ENCODE results near the gene ARHGEF10L. TPM values are rescaled to one million over a fixed set of nuclear protein-coding genes. Genes with fewer than 3 reads are reported as not detected.

The ARHGEF10L gene
- total RNA-seq, 5 donors from 2014 or later (not counting 1 experiment from before 2014, with no cell fraction given) = 0.12 to 0.30 (median 0.22) TPM; not detected in 2

GRCh38 chr1:17731460-17731859, 192.0 kb downstream of the ARHGEF10L start:
- no peak for DNase-seq
- POLR2A ChIA-PET = no interaction called here
- Mint-ChIP-seq H3K4me1 (no peaks in the 10 kb centered on the region), H3K9me3 (peaks cover 0 to 4% (median 0%) of the 10 kb centered on the region in 3 donors), H3K27me3 (peaks cover 3% of the 10 kb centered on the region in 2 donors), H3K4me3 (no peak overlapping the region), H3K36me3 (no peaks in the 10 kb centered on the region), H3K27ac (no peak overlapping the region)
- H3K4me1 ChIP-seq (ENCODE audit: control insufficient read depth in 1 of 2, extremely low read depth in 1 of 2, insufficient read depth in 2 of 2, low read length in 2 of 2) = no peaks in the 10 kb centered on the region
- no peak for ATAC-seq (replicated peaks in 1 of 4)
- no peak overlapping the region for H3K27ac ChIP-seq (ENCODE audit: low read length)
- peaks cover 0 to 26% of the 10 kb centered on the region in 2 experiments for H3K27me3 ChIP-seq (replicated peaks in 1 of 2; ENCODE audit: control insufficient read depth in 2 of 2, extremely low read depth in 1 of 2, insufficient read depth in 2 of 2, low read length in 1 of 2)
- no peaks in the 10 kb centered on the region for H3K9me3 ChIP-seq
- WGBS (ENCODE audit: insufficient coverage) = 95% methylated on average over 3 of the region's 5 CpGs
- CTCF ChIA-PET = no interaction called here
- H3K4me3 ChIP-seq (ENCODE audit: control insufficient read depth in 1 of 2, extremely low read depth in 1 of 2, low read length in 1 of 2) = no peak overlapping the region
- no peaks in the 10 kb centered on the region for H3K36me3 ChIP-seq (ENCODE audit: control insufficient read depth in 2 of 2, extremely low read depth in 1 of 2, insufficient read depth in 1 of 2, low read length in 1 of 2)

GRCh38 chr1:17732475-17732874, 193.0 kb downstream of the ARHGEF10L start:
- ATAC-seq (replicated peaks in 1 of 4) (no peak), DNase-seq (no peak)
- H3K36me3 ChIP-seq (ENCODE audit: control insufficient read depth in 2 of 2, extremely low read depth in 1 of 2, insufficient read depth in 1 of 2, low read length in 1 of 2) = no peaks in the 10 kb centered on the region
- peaks cover 3% of the 10 kb centered on the region in 2 donors for H3K27me3 Mint-ChIP-seq
- H3K4me1 ChIP-seq (ENCODE audit: control insufficient read depth in 1 of 2, extremely low read depth in 1 of 2, insufficient read depth in 2 of 2, low read length in 2 of 2) = no peaks in the 10 kb centered on the region
- H3K9me3 Mint-ChIP-seq = peaks cover 0 to 4% (median 0%) of the 10 kb centered on the region in 3 donors
- no peak overlapping the region for H3K27ac Mint-ChIP-seq
- H3K4me3 Mint-ChIP-seq = no peak overlapping the region
- ChIA-PET POLR2A (no interaction called here), CTCF (no interaction called here)
- no peak overlapping the region for H3K27ac ChIP-seq (ENCODE audit: low read length)
- H3K9me3 ChIP-seq = no peaks in the 10 kb centered on the region
- WGBS (ENCODE audit: insufficient coverage) = 100% methylated on average over 1 of the region's 2 CpGs
- no peaks in the 10 kb centered on the region for H3K36me3 Mint-ChIP-seq
- peaks cover 0 to 29% of the 10 kb centered on the region in 2 experiments for H3K27me3 ChIP-seq (replicated peaks in 1 of 2; ENCODE audit: control insufficient read depth in 2 of 2, extremely low read depth in 1 of 2, insufficient read depth in 2 of 2, low read length in 1 of 2)
- no peak overlapping the region for H3K4me3 ChIP-seq (ENCODE audit: control insufficient read depth in 1 of 2, extremely low read depth in 1 of 2, low read length in 1 of 2)
- no peaks in the 10 kb centered on the region for H3K4me1 Mint-ChIP-seq

GRCh38 chr1:17733661-17734060, 194.2 kb downstream of the ARHGEF10L start:
- no peak overlapping the region for H3K27ac Mint-ChIP-seq
- H3K4me1 Mint-ChIP-seq = no peaks in the 10 kb centered on the region
- CTCF ChIA-PET = no interaction called here
- no peaks in the 10 kb centered on the region for H3K36me3 Mint-ChIP-seq
- Histone ChIP-seq H3K27ac (ENCODE audit: low read length) (no peak overlapping the region), H3K4me1 (ENCODE audit: control insufficient read depth in 1 of 2, extremely low read depth in 1 of 2, insufficient read depth in 2 of 2, low read length in 2 of 2) (no peaks in the 10 kb centered on the region), H3K9me3 (no peaks in the 10 kb centered on the region), H3K4me3 (ENCODE audit: control insufficient read depth in 1 of 2, extremely low read depth in 1 of 2, low read length in 1 of 2) (no peak overlapping the region), H3K36me3 (ENCODE audit: control insufficient read depth in 2 of 2, extremely low read depth in 1 of 2, insufficient read depth in 1 of 2, low read length in 1 of 2) (no peaks in the 10 kb centered on the region), H3K27me3 (replicated peaks in 1 of 2; ENCODE audit: control insufficient read depth in 2 of 2, extremely low read depth in 1 of 2, insufficient read depth in 2 of 2, low read length in 1 of 2) (peaks cover 0 to 30% of the 10 kb centered on the region in 2 experiments)
- no peaks in the 10 kb centered on the region for H3K9me3 Mint-ChIP-seq
- DNase-seq (no peak), ATAC-seq (replicated peaks in 1 of 4) (no peak)
- 76% methylated on average over 19 of the region's 21 CpGs for WGBS (ENCODE audit: insufficient coverage)
- H3K27me3 Mint-ChIP-seq = peaks cover 6 to 7% of the 10 kb centered on the region in 2 donors
- POLR2A ChIA-PET = no interaction called here
- H3K4me3 Mint-ChIP-seq = no peak overlapping the region

- Histone ChIP-seq H3K27me3 (replicated peaks in 1 of 2; ENCODE audit: control insufficient read depth in 2 of 2, extremely low read depth in 1 of 2, insufficient read depth in 2 of 2, low read length in 1 of 2) (peaks cover 0 to 24% of the 10 kb centered on the region in 2 experiments), H3K36me3 (ENCODE audit: control insufficient read depth in 2 of 2, extremely low read depth in 1 of 2, insufficient read depth in 1 of 2, low read length in 1 of 2) (no peaks in the 10 kb centered on the region), H3K4me1 (ENCODE audit: control insufficient read depth in 1 of 2, extremely low read depth in 1 of 2, insufficient read depth in 2 of 2, low read length in 2 of 2) (no peaks in the 10 kb centered on the region), H3K27ac (ENCODE audit: low read length) (no peak overlapping the region), H3K9me3 (no peaks in the 10 kb centered on the region), H3K4me3 (ENCODE audit: control insufficient read depth in 1 of 2, extremely low read depth in 1 of 2, low read length in 1 of 2) (no peak overlapping the region)
- no peaks in the 10 kb centered on the region for H3K36me3 Mint-ChIP-seq
- ATAC-seq (replicated peaks in 1 of 4) (no peak), DNase-seq (no peak)
- CTCF ChIA-PET = no interaction called here
- H3K4me1 Mint-ChIP-seq = no peaks in the 10 kb centered on the region
- H3K27me3 Mint-ChIP-seq = peaks cover 6 to 7% of the 10 kb centered on the region in 2 donors
- H3K9me3 Mint-ChIP-seq = no peaks in the 10 kb centered on the region
- WGBS (ENCODE audit: insufficient coverage) = 100% methylated on average over 1 of the region's 7 CpGs
- no peak overlapping the region for H3K4me3 Mint-ChIP-seq
- no peak overlapping the region for H3K27ac Mint-ChIP-seq
- POLR2A ChIA-PET = no interaction called here
Measured at GRCh38 chr1:17734609-17735008, 195.1 kb downstream of the ARHGEF10L start.

DNA sequence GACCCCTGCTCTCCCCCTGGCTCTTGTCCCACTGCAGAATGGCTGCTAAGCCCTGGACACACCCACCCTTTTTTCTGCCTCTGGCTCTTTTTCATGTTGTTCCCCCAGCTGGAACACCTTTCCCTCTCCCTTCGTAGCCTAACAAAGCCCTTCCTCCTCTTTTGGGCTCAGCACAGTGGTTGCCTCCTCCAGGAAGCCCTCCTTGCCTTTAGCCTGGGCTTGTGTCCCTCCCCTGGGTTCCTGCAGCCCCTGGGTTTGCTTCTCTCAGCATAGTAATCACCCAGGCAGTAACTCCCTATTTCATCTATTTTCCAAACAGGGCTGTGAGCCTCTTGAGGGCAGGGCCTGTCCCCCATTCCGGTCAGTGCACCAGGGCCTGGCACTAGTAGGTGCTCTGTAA, 195.8 kb downstream of the ARHGEF10L start:
- ATAC-seq (replicated peaks in 1 of 4) = no peak
- peaks cover 0 to 23% of the 10 kb centered on the region in 2 experiments for H3K27me3 ChIP-seq (replicated peaks in 1 of 2; ENCODE audit: control insufficient read depth in 2 of 2, extremely low read depth in 1 of 2, insufficient read depth in 2 of 2, low read length in 1 of 2)
- H3K27me3 Mint-ChIP-seq = peaks cover 6 to 10% of the 10 kb centered on the region in 2 donors
- no peak overlapping the region for H3K4me3 Mint-ChIP-seq
- ChIA-PET POLR2A (no interaction called here), CTCF (no interaction called here)
- H3K4me1 Mint-ChIP-seq = no peaks in the 10 kb centered on the region
- no peaks in the 10 kb centered on the region for H3K4me1 ChIP-seq (ENCODE audit: control insufficient read depth in 1 of 2, extremely low read depth in 1 of 2, insufficient read depth in 2 of 2, low read length in 2 of 2)
- DNase-seq = no peak
- no peaks in the 10 kb centered on the region for H3K9me3 ChIP-seq
- H3K36me3 Mint-ChIP-seq = no peaks in the 10 kb centered on the region
- no peaks in the 10 kb centered on the region for H3K36me3 ChIP-seq (ENCODE audit: control insufficient read depth in 2 of 2, extremely low read depth in 1 of 2, insufficient read depth in 1 of 2, low read length in 1 of 2)
- whole genome bisulfite sequencing (ENCODE audit: insufficient coverage) = 63% methylated on average over 2 of the region's 2 CpGs
- no peak overlapping the region for H3K27ac ChIP-seq (ENCODE audit: low read length)
- no peak overlapping the region for H3K4me3 ChIP-seq (ENCODE audit: control insufficient read depth in 1 of 2, extremely low read depth in 1 of 2, low read length in 1 of 2)
- no peaks in the 10 kb centered on the region for H3K9me3 Mint-ChIP-seq
- H3K27ac Mint-ChIP-seq = no peak overlapping the region

DNA sequence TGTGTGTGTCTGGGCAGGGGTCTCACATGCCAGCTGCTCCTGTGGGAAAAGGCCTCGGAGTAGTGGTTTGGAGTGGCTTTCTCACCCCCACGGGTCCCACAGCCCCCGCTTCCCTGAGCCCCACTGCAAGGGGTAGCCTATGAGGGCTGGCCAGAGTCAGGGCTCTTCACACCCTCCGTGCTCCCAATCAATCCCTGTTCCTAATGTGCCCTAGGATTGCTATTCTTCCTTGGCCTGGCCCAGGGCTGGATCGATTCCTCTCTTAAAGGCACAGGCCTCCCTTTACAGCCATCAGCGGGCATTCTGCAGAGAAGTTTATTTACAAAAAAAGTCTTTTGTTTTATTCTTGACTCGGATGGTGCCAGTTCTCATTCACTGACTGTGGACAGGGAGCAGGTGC, 196.3 kb downstream of the ARHGEF10L start:
- Mint-ChIP-seq H3K4me1 (no peaks in the 10 kb centered on the region), H3K9me3 (no peaks in the 10 kb centered on the region), H3K36me3 (no peaks in the 10 kb centered on the region), H3K4me3 (no peak overlapping the region), H3K27me3 (peaks cover 11 to 14% of the 10 kb centered on the region in 2 donors), H3K27ac (no peak overlapping the region)
- DNase-seq (no peak), ATAC-seq (replicated peaks in 1 of 4) (no peak)
- H3K36me3 ChIP-seq (ENCODE audit: control insufficient read depth in 2 of 2, extremely low read depth in 1 of 2, insufficient read depth in 1 of 2, low read length in 1 of 2) = no peaks in the 10 kb centered on the region
- peaks cover 0 to 23% of the 10 kb centered on the region in 2 experiments for H3K27me3 ChIP-seq (replicated peaks in 1 of 2; ENCODE audit: control insufficient read depth in 2 of 2, extremely low read depth in 1 of 2, insufficient read depth in 2 of 2, low read length in 1 of 2)
- no peaks in the 10 kb centered on the region for H3K4me1 ChIP-seq (ENCODE audit: control insufficient read depth in 1 of 2, extremely low read depth in 1 of 2, insufficient read depth in 2 of 2, low read length in 2 of 2)
- no peak overlapping the region for H3K27ac ChIP-seq (ENCODE audit: low read length)
- WGBS (ENCODE audit: insufficient coverage) = 65% methylated on average over 4 of the region's 7 CpGs
- H3K9me3 ChIP-seq = no peaks in the 10 kb centered on the region
- no peak overlapping the region for H3K4me3 ChIP-seq (ENCODE audit: control insufficient read depth in 1 of 2, extremely low read depth in 1 of 2, low read length in 1 of 2)
- ChIA-PET CTCF (no interaction called here), POLR2A (no interaction called here)

DNA sequence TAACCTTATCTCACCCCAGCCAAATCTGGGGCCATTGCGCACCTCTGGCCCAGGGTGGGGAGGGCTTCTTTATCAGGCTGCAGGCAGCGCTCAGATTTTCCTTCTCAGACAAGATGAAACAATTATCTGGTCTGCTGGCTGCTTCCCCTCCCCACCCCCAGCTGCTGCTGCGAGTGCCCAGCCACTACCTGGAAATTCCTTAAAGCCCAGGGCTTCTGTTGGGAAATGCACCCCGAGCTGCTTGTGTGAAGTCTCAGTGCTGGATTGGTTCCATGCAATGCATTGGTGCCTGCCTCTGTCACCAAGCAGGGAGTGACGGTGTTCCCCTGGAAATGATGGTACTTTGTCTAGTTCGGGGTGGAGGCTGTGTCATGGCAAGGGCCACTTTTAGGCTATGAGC, 197.1 kb downstream of the ARHGEF10L start:
- POLR2A ChIA-PET = no interaction called here
- Mint-ChIP-seq H3K27me3 (peaks cover 15 to 20% of the 10 kb centered on the region in 2 donors), H3K36me3 (no peaks in the 10 kb centered on the region), H3K4me1 (no peaks in the 10 kb centered on the region), H3K4me3 (no peak overlapping the region), H3K27ac (no peak overlapping the region), H3K9me3 (no peaks in the 10 kb centered on the region)
- no peaks in the 10 kb centered on the region for H3K9me3 ChIP-seq
- H3K4me3 ChIP-seq (ENCODE audit: control insufficient read depth in 1 of 2, extremely low read depth in 1 of 2, low read length in 1 of 2) = no peak overlapping the region
- WGBS (ENCODE audit: insufficient coverage) = 56% methylated on average over 5 of the region's 6 CpGs
- no peaks in the 10 kb centered on the region for H3K36me3 ChIP-seq (ENCODE audit: control insufficient read depth in 2 of 2, extremely low read depth in 1 of 2, insufficient read depth in 1 of 2, low read length in 1 of 2)
- no peaks in the 10 kb centered on the region for H3K4me1 ChIP-seq (ENCODE audit: control insufficient read depth in 1 of 2, extremely low read depth in 1 of 2, insufficient read depth in 2 of 2, low read length in 2 of 2)
- no peak for DNase-seq
- ATAC-seq (replicated peaks in 1 of 4) = no peak
- H3K27ac ChIP-seq (ENCODE audit: low read length) = no peak overlapping the region
- CTCF ChIA-PET = no interaction called here
- H3K27me3 ChIP-seq (replicated peaks in 1 of 2; ENCODE audit: control insufficient read depth in 2 of 2, extremely low read depth in 1 of 2, insufficient read depth in 2 of 2, low read length in 1 of 2) = peaks cover 0 to 27% of the 10 kb centered on the region in 2 experiments
